ENCODE results near the gene INPP5B. TPM values are rescaled to one million over a fixed set of nuclear protein-coding genes. Genes with fewer than 3 reads are reported as not detected.

The INPP5B gene
- total RNA-seq: 21.1 and 21.9 TPM in 2 replicates
- long read RNA-seq, transcript INPP5B-205 (18 exons, 3,905 nt): major isoform, 14 of 21 reads
- long read RNA-seq, partial matches to known transcripts: 1 of 21 reads
- long read RNA-seq, other reads (novel, unspliced or antisense): 5 of 21 reads

- no peaks in the 10 kb centered on the region for H3K9me3 Mint-ChIP-seq (ENCODE audit: low read depth)
- H3K4me1 Mint-ChIP-seq (ENCODE audit: low read depth): peaks cover 8% of the 10 kb centered on the region
- H3K27me3 Mint-ChIP-seq: no peaks in the 10 kb centered on the region
- peak; percentile 69 for DNase-seq (ENCODE audit: low spot score, unreplicated experiment)
- H3K36me3 Mint-ChIP-seq (ENCODE audit: insufficient read depth): peaks cover 3% of the 10 kb centered on the region
- H3K27ac Mint-ChIP-seq: peak within 1 kb of the TSS; percentile 95
- TF ChIP-seq CTCF (IDR thresholded peaks at IDR 0.05; ENCODE audit: unreplicated experiment): no peak
- peak within 1 kb of the TSS; percentile 96 for H3K4me3 Mint-ChIP-seq (ENCODE audit: low read depth)
Observed at GRCh38 chr1:37946703-37947360, at the start of gene INPP5B. Gene INPP5B (minus strand): TSS chr1:37947053. CDS start chr1:37946308, 745 bp downstream.

DNA sequence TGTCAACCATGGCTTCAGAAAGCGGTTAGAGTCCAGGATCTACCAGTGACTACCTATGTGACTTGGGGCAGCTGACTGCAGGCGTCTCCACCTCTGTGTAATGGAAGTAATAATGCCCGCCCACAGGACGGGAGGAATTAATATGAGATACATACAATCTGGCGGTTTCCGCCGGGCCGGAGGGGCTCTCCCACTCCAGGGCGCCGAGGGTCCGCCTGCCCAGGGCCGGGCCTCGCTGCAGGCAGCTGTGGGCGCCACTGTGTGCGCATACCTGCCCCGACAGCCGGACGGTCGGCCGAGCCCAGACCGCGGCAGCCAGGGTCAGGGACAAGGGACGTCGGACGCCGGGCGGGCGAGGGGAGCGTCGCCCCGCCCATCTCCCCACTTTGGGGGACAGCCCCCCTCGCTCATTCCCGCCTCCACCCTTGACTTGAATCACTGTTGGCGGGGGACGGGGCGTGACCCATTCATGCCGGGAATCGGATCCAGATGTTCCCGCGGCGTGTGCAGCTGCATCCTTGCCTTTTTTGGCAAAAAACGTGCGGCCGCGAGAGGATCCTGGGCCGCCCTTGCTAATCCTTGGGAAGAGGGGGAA lies 49.0 kb upstream of the INPP5B start:
- peaks cover 4% of the 10 kb centered on the region for H3K36me3 Mint-ChIP-seq (ENCODE audit: insufficient read depth)
- H3K4me1 Mint-ChIP-seq (ENCODE audit: low read depth): peaks cover 11% of the 10 kb centered on the region
- H3K27ac Mint-ChIP-seq: no peak overlapping the region
- H3K27me3 Mint-ChIP-seq: no peaks in the 10 kb centered on the region
- TF ChIP-seq CTCF (IDR thresholded peaks at IDR 0.05; ENCODE audit: unreplicated experiment): no peak
- H3K4me3 Mint-ChIP-seq (ENCODE audit: low read depth): peak overlapping the region; percentile 62
- no peaks in the 10 kb centered on the region for H3K9me3 Mint-ChIP-seq (ENCODE audit: low read depth)
- no peak for DNase-seq (ENCODE audit: low spot score, unreplicated experiment)

DNA sequence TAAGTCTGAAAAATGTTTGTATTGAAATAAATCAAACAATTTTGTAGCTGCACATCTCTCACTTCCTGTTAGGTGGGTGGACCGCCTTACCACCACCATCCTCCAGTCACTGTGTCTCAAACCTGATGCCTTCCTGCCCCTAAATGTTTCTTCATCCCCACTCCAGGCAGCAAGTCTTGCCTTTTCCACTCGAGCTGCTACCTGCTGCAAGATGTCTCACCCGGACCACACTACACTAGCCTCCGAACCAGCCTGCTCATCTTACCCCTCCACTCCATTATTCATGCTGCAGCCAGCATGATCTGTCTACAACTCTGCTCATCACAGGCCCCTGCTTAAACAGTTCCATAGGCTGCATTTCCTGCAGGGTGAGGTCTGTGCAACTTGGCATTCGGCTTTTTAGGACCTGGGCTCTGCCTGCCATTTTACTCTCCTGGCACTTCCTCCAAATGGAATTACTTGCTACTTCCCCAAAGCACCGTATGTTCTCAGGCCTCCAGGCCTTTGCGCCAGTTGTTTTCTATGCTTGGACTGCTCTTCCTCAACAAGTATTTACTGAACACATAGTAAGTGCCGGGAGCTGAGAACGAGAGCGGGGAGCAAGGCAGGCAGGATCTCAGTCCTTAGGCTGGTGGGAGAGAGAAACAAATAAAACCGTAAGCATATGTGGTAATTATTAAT lies 48.2 kb upstream of the INPP5B start:
- peaks cover 5% of the 10 kb centered on the region for H3K4me1 Mint-ChIP-seq (ENCODE audit: low read depth)
- no peak overlapping the region for H3K27ac Mint-ChIP-seq
- peaks cover 4% of the 10 kb centered on the region for H3K36me3 Mint-ChIP-seq (ENCODE audit: insufficient read depth)
- H3K9me3 Mint-ChIP-seq (ENCODE audit: low read depth): no peaks in the 10 kb centered on the region
- no peak overlapping the region for H3K4me3 Mint-ChIP-seq (ENCODE audit: low read depth)
- no peak for DNase-seq (ENCODE audit: low spot score, unreplicated experiment)
- no peak for TF ChIP-seq CTCF (IDR thresholded peaks at IDR 0.05; ENCODE audit: unreplicated experiment)
- H3K27me3 Mint-ChIP-seq: no peaks in the 10 kb centered on the region

GRCh38 chr1:37989361-37989930 lies 42.6 kb upstream of the INPP5B start:
- no peak for DNase-seq (ENCODE audit: low spot score, unreplicated experiment)
- TF ChIP-seq CTCF (IDR thresholded peaks at IDR 0.05; ENCODE audit: unreplicated experiment): no peak
- no peaks in the 10 kb centered on the region for H3K9me3 Mint-ChIP-seq (ENCODE audit: low read depth)
- peak overlapping the region; percentile 92 for H3K4me3 Mint-ChIP-seq (ENCODE audit: low read depth)
- H3K36me3 Mint-ChIP-seq (ENCODE audit: insufficient read depth): peaks cover 5% of the 10 kb centered on the region
- peak overlapping the region; percentile 93 for H3K27ac Mint-ChIP-seq
- H3K4me1 Mint-ChIP-seq (ENCODE audit: low read depth): peaks cover 10% of the 10 kb centered on the region
- H3K27me3 Mint-ChIP-seq: no peaks in the 10 kb centered on the region

DNA sequence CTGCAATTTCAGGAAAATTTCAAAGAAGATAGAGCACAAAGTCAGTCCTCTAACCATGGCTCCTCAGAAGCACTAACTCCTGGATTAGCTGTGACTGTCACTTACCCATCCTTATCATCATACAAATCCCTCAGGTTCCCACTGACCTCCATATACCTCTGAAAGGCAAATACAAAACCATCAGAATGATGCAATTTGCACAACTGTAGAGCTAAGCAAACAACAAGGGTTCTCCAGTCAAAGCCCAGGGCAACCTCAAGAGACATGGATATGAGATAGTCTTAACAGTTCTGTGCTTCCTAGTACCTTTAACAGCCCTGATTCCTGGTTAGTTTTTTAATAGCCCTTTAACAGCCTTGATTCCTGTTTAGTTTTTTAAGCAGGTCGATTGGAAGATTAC lies 40.8 kb upstream of the INPP5B start:
- no peak overlapping the region for H3K27ac Mint-ChIP-seq
- no peaks in the 10 kb centered on the region for H3K9me3 Mint-ChIP-seq (ENCODE audit: low read depth)
- no peak for TF ChIP-seq CTCF (IDR thresholded peaks at IDR 0.05; ENCODE audit: unreplicated experiment)
- DNase-seq (ENCODE audit: low spot score, unreplicated experiment): no peak
- H3K27me3 Mint-ChIP-seq: no peaks in the 10 kb centered on the region
- peaks cover 7% of the 10 kb centered on the region for H3K36me3 Mint-ChIP-seq (ENCODE audit: insufficient read depth)
- H3K4me1 Mint-ChIP-seq (ENCODE audit: low read depth): peaks cover 10% of the 10 kb centered on the region
- no peak overlapping the region for H3K4me3 Mint-ChIP-seq (ENCODE audit: low read depth)
